Measurements from ENCODE around the gene P2RY6. TPM values are rescaled to one million over a fixed set of nuclear protein-coding genes. Genes with fewer than 3 reads are reported as not detected.

The P2RY6 gene
- total RNA-seq, 2 donors from 2014 or later, result 0.31 to 0.37 TPM

DNA sequence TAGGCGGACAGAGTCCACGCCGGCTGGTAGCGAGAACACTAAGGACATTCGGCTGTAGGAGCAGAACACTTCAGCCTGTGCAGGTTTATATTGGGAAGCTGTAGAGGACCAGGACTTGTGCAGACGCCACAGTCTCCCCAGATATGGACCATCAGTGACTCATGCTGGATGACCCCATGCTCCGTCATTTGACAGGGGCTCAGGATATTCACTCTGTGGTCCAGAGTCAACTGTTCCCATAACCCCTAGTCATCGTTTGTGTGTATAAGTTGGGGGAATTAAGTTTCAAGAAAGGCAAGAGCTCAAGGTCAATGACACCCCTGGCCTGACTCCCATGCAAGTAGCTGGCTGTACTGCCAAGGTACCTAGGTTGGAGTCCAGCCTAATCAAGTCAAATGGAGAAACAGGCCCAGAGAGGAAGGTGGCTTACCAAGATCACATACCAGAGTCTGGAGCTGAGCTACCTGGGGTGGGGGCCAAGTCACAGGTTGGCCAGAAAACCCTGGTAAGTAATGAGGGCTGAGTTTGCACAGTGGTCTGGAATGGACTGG lies 36.8 kb upstream of the P2RY6 start:
- Mint-ChIP-seq H3K27me3 (ENCODE audit: insufficient read depth) (no peaks in the 10 kb centered on the region), H3K36me3 (ENCODE audit: low read depth) (no peaks in the 10 kb centered on the region), H3K4me3 (no peak overlapping the region), H3K4me1 (peaks cover under 1% of the 10 kb centered on the region), H3K9me3 (no peaks in the 10 kb centered on the region), H3K27ac (no peak overlapping the region)
- no peak overlapping the region for H3K9ac ChIP-seq (ENCODE audit: extremely low read depth, low read length, poor library complexity, severe bottlenecking)
- no peaks in the 10 kb centered on the region for H3K36me3 ChIP-seq (ENCODE audit: control insufficient read depth, insufficient read depth, low read length)
- H3K27me3 ChIP-seq (ENCODE audit: control insufficient read depth, insufficient read depth, low read length, poor library complexity, severe bottlenecking), result no peaks in the 10 kb centered on the region
- H3K9me3 ChIP-seq (ENCODE audit: control insufficient read depth, low read length), result no peaks in the 10 kb centered on the region
- TF ChIP-seq, protein P1, sequence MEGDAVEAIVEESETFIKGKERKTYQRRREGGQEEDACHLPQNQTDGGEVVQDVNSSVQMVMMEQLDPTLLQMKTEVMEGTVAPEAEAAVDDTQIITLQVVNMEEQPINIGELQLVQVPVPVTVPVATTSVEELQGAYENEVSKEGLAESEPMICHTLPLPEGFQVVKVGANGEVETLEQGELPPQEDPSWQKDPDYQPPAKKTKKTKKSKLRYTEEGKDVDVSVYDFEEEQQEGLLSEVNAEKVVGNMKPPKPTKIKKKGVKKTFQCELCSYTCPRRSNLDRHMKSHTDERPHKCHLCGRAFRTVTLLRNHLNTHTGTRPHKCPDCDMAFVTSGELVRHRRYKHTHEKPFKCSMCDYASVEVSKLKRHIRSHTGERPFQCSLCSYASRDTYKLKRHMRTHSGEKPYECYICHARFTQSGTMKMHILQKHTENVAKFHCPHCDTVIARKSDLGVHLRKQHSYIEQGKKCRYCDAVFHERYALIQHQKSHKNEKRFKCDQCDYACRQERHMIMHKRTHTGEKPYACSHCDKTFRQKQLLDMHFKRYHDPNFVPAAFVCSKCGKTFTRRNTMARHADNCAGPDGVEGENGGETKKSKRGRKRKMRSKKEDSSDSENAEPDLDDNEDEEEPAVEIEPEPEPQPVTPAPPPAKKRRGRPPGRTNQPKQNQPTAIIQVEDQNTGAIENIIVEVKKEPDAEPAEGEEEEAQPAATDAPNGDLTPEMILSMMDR (conservative IDR thresholded peaks at IDR 0.05), result no peak
- DNase-seq, result peak; percentile 26
- no peaks in the 10 kb centered on the region for H3K4me1 ChIP-seq (ENCODE audit: control insufficient read depth, insufficient read depth, low read length)
- no peak overlapping the region for H3K4me3 ChIP-seq (ENCODE audit: low read length)
- WGBS, 2 experiments (ENCODE audit: insufficient coverage in 1 of 2, insufficient read length in 1 of 2), result 95 to 100% methylated on average over 6 to 8 of the region's 8 CpGs
- H3K27ac ChIP-seq (ENCODE audit: low read depth, low read length), result no peak overlapping the region

DNA sequence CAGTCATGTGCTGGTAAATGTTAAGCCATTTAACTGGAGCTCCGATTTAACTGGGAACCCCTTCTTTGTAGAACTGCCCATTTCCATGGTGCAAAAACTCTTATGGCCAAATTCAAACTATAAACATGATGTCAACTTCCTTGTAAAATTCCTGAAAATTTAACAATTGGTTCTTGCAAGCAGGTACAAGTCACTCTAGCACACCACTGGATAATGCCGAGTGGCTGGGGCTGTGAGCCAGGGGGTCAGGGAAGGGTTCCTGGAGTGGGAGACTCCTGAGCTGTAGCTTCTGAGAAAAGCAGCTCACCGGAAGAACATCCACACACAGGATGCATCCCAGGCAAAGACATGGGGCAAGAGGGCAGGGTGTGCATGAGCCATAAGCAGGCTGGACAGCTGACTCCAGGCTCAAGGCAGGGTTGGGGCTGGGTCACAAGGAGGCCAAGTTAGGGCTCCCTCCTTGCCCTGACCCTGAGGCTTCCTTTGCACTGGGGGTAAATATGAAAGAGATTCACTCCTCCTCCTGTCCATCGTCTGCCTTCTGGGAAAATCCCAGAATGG lies 35.9 kb upstream of the P2RY6 start:
- no peaks in the 10 kb centered on the region for H3K9me3 Mint-ChIP-seq
- TF ChIP-seq, protein P1 (conservative IDR thresholded peaks at IDR 0.05), result no peak
- H3K36me3 ChIP-seq (ENCODE audit: control insufficient read depth, insufficient read depth, low read length), result no peaks in the 10 kb centered on the region
- no peaks in the 10 kb centered on the region for H3K9me3 ChIP-seq (ENCODE audit: control insufficient read depth, low read length)
- no peaks in the 10 kb centered on the region for H3K4me1 ChIP-seq (ENCODE audit: control insufficient read depth, insufficient read depth, low read length)
- DNase-seq, result no peak
- H3K4me3 Mint-ChIP-seq, result no peak overlapping the region
- no peaks in the 10 kb centered on the region for H3K4me1 Mint-ChIP-seq
- H3K27me3 Mint-ChIP-seq (ENCODE audit: insufficient read depth), result no peaks in the 10 kb centered on the region
- H3K27ac Mint-ChIP-seq, result no peak overlapping the region
- no peaks in the 10 kb centered on the region for H3K36me3 Mint-ChIP-seq (ENCODE audit: low read depth)
- no peak overlapping the region for H3K9ac ChIP-seq (ENCODE audit: extremely low read depth, low read length, poor library complexity, severe bottlenecking)
- no peak overlapping the region for H3K27ac ChIP-seq (ENCODE audit: low read depth, low read length)
- H3K27me3 ChIP-seq (ENCODE audit: control insufficient read depth, insufficient read depth, low read length, poor library complexity, severe bottlenecking), result no peaks in the 10 kb centered on the region
- 89 to 93% methylated on average over 2 to 4 of the region's 4 CpGs for WGBS, 2 experiments (ENCODE audit: insufficient coverage in 1 of 2, insufficient read length in 1 of 2)
- H3K4me3 ChIP-seq (ENCODE audit: low read length), result no peak overlapping the region

- no peaks in the 10 kb centered on the region for H3K36me3 ChIP-seq (ENCODE audit: control insufficient read depth, insufficient read depth, low read length)
- Mint-ChIP-seq H3K36me3 (ENCODE audit: low read depth) (no peaks in the 10 kb centered on the region), H3K27ac (no peak overlapping the region), H3K27me3 (ENCODE audit: insufficient read depth) (peaks cover 3% of the 10 kb centered on the region), H3K9me3 (no peaks in the 10 kb centered on the region), H3K4me1 (no peaks in the 10 kb centered on the region), H3K4me3 (no peak overlapping the region)
- no peaks in the 10 kb centered on the region for H3K9me3 ChIP-seq (ENCODE audit: control insufficient read depth, low read length)
- TF ChIP-seq, protein P1 (conservative IDR thresholded peaks at IDR 0.05), result peak; percentile 90
- H3K27me3 ChIP-seq (ENCODE audit: control insufficient read depth, insufficient read depth, low read length, poor library complexity, severe bottlenecking), result no peaks in the 10 kb centered on the region
- peak; percentile 92 for DNase-seq
- H3K27ac ChIP-seq (ENCODE audit: low read depth, low read length), result no peak overlapping the region
- no peak overlapping the region for H3K9ac ChIP-seq (ENCODE audit: extremely low read depth, low read length, poor library complexity, severe bottlenecking)
- 35 to 61% methylated on average over 2 to 6 of the region's 6 CpGs for WGBS, 2 experiments (ENCODE audit: insufficient coverage in 1 of 2, insufficient read length in 1 of 2)
- no peak overlapping the region for H3K4me3 ChIP-seq (ENCODE audit: low read length)
- no peaks in the 10 kb centered on the region for H3K4me1 ChIP-seq (ENCODE audit: control insufficient read depth, insufficient read depth, low read length)
These were observed 35.3 kb upstream of the P2RY6 start for GRCh38 chr11:73236854-73237253.
